Measurements from ENCODE around the gene ADAMTS14. TPM values are rescaled to one million over a fixed set of nuclear protein-coding genes. Genes with fewer than 3 reads are reported as not detected.
"Not testable (repeated sequence)": the region's sequence is repeated elsewhere in the genome, so short reads cannot be mapped to it uniquely, and the experiment has no call there.

The ADAMTS14 gene, protein sequence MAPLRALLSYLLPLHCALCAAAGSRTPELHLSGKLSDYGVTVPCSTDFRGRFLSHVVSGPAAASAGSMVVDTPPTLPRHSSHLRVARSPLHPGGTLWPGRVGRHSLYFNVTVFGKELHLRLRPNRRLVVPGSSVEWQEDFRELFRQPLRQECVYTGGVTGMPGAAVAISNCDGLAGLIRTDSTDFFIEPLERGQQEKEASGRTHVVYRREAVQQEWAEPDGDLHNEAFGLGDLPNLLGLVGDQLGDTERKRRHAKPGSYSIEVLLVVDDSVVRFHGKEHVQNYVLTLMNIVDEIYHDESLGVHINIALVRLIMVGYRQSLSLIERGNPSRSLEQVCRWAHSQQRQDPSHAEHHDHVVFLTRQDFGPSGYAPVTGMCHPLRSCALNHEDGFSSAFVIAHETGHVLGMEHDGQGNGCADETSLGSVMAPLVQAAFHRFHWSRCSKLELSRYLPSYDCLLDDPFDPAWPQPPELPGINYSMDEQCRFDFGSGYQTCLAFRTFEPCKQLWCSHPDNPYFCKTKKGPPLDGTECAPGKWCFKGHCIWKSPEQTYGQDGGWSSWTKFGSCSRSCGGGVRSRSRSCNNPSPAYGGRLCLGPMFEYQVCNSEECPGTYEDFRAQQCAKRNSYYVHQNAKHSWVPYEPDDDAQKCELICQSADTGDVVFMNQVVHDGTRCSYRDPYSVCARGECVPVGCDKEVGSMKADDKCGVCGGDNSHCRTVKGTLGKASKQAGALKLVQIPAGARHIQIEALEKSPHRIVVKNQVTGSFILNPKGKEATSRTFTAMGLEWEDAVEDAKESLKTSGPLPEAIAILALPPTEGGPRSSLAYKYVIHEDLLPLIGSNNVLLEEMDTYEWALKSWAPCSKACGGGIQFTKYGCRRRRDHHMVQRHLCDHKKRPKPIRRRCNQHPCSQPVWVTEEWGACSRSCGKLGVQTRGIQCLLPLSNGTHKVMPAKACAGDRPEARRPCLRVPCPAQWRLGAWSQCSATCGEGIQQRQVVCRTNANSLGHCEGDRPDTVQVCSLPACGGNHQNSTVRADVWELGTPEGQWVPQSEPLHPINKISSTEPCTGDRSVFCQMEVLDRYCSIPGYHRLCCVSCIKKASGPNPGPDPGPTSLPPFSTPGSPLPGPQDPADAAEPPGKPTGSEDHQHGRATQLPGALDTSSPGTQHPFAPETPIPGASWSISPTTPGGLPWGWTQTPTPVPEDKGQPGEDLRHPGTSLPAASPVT
- 0.31 TPM in 1 of 2 replicates, not detected in the other for total RNA-seq (2014; rRNA removed; shearing (Covaris generic))

GRCh38 chr10:70672165-70673042, at the start of gene ADAMTS14:
TSS of gene ADAMTS14 (plus strand) at chr10:70672506. CDS start at chr10:70672803, 297 bp downstream.
- DNase-seq (ENCODE audit: low spot score), result peak; percentile 60

GRCh38 chr10:70622541-70622940, 49.8 kb upstream of the ADAMTS14 start:
- no peak for DNase-seq (ENCODE audit: low spot score)

DNA sequence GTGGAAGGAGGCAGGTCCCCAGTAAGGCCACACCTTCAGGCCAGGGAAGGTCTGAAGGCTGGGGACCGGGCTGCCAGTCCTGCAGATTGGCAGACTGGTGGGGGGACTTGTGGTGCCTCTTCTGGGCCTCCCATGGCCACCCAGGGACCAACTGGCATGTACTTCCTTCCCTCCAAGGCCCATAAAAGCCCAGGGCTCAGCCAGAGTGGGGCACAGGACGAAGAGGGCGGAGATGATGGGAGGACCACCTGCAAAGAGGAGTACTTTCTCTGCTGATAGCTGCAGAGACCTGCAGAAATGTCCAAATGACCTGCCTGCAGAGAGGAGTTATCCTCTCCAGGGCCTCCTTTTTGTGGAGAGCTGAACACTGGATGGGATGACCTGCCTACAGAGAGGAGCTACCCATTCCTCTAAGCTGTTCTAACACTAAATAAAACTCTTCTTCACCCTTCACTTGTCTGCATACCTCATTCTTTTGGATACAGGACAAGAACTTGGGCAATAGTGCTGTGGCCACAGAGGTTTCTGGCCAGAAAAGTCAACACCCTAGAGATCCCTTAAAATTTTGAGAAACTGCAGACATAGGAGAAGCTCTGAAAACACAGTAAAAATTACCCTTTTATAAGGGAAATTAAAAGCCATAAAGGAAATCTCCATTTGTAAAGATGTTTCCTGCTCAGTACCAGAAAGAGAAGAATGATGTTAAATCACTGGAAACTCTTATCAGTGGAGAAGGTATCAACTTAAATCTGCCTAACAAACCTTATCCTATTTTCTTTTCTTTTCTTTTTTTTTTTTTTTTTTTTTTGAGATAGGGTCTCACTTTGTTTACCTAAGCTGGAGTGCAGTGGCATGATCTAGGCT, 49.1 kb upstream of the ADAMTS14 start:
- DNase-seq (ENCODE audit: low spot score), result no peak

DNA sequence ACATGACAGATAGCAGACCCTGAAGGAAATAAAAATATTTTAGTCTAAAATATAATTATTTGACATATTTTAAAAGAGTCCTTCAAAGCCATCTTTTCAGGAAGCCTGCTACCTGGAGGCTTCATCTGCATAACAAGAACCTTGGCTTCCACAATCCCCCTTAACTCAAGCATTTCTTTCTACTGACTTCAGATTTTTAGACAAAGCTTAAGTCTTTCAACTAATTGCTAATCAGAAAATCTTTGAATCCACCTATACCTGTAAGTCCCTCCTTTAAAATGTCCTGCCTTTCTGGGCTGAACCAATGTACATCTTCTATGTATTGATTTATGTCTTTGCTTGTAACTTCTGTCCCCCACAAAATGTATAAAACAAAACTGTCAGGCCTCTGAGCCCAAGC, 46.2 kb upstream of the ADAMTS14 start:
- no peak for DNase-seq (ENCODE audit: low spot score)

DNA sequence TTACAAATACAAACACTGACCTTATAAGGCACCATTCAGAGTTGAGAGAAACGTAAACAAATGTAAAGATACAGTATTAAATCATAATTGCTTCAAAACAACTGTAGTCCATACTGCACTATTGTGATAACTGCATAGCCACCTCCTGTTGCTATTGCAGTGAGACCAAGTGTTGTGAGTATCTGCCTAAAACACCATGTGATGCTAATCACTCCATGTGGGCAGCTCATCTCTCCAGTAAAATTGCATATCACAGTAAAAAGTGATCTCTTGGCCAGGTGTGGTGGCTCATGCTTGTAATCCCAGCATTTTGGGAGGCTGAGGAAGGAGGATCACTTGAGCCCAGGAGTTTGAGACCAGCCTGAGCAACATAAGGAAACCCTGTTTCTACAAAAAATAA, 43.0 kb upstream of the ADAMTS14 start:
- DNase-seq (ENCODE audit: low spot score), result no peak

GRCh38 chr10:70631735-70632134, 40.6 kb upstream of the ADAMTS14 start:
- DNase-seq (ENCODE audit: low spot score), result not testable (repeated sequence)

GRCh38 chr10:70634011-70634410, 38.3 kb upstream of the ADAMTS14 start:
- DNase-seq (ENCODE audit: low spot score), result peak; percentile 39

- not testable (repeated sequence) for DNase-seq (ENCODE audit: low spot score)
These were observed 37.8 kb upstream of the ADAMTS14 start for GRCh38 chr10:70634515-70634914.

DNA sequence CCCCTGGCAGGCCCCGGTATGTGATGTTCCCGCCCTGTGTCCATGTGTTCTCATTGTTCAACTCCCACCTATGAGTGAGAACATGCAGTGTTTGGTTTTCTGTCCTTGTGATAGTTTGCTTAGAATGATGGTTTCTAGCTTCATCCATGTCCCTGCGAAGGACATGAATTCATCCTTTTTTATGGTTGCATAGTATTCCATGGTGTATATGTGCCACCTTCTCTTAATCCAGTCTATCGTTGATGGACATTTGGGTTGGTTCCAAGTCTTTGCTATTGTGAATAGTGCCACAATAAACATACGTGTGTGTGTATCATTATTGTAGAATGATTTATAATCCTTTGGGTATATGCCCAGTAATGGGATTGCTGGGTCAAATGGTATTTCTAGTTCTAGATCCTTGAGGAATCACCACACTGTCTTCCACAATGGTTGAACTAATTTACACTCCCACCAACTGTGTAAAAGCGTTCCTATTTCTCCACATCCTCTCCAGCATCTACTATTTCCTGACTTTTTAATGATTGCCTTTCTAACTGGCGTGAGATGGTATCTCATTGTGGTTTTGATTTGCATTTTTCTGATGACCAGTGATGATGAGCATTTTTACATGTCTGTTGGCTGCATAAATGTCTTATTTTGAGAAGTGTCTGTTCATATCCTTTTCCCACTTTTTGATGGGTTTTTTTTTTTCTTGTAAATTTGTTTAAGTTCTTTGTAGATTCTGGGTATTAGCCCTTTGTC, 32.5 kb upstream of the ADAMTS14 start:
- DNase-seq (ENCODE audit: low spot score), result not testable (repeated sequence)

- DNase-seq (ENCODE audit: low spot score), result not testable (repeated sequence)
These were observed 29.0 kb upstream of the ADAMTS14 start for GRCh38 chr10:70643272-70643671.

GRCh38 chr10:70644959-70645358, 27.3 kb upstream of the ADAMTS14 start:
- DNase-seq (ENCODE audit: low spot score), result not testable (repeated sequence)

- no peak for DNase-seq (ENCODE audit: low spot score)
These were observed 25.2 kb upstream of the ADAMTS14 start for GRCh38 chr10:70647086-70647485.

DNA sequence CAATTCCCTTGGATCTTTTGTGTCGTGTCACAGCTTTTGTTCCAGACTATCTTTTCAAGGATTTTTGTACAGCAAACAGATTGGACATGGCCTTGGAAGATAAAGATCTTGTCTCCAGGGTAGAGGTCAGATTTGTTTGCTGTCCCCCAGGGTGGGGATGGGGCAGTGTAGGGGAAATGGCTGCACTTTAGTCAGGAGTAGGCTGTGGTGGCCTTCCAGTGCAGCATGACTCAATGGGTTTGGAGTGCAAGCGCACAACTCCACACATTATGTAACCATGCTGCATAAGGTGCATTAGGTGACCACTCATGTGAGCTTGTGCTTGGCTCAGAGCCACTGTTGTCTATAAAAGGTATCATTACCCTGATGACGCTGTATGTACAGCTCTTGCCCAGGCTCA, 23.9 kb upstream of the ADAMTS14 start:
- no peak for DNase-seq (ENCODE audit: low spot score)

- peak; percentile 96 for DNase-seq (ENCODE audit: low spot score)
These were observed 22.8 kb upstream of the ADAMTS14 start for GRCh38 chr10:70649526-70649925.

GRCh38 chr10:70650104-70650503, 22.2 kb upstream of the ADAMTS14 start:
- DNase-seq (ENCODE audit: low spot score), result no peak

- DNase-seq (ENCODE audit: low spot score), result no peak
These were observed 21.6 kb upstream of the ADAMTS14 start for GRCh38 chr10:70650718-70651117.

- DNase-seq (ENCODE audit: low spot score), result no peak
These were observed 20.6 kb upstream of the ADAMTS14 start for GRCh38 chr10:70651661-70652060.

DNA sequence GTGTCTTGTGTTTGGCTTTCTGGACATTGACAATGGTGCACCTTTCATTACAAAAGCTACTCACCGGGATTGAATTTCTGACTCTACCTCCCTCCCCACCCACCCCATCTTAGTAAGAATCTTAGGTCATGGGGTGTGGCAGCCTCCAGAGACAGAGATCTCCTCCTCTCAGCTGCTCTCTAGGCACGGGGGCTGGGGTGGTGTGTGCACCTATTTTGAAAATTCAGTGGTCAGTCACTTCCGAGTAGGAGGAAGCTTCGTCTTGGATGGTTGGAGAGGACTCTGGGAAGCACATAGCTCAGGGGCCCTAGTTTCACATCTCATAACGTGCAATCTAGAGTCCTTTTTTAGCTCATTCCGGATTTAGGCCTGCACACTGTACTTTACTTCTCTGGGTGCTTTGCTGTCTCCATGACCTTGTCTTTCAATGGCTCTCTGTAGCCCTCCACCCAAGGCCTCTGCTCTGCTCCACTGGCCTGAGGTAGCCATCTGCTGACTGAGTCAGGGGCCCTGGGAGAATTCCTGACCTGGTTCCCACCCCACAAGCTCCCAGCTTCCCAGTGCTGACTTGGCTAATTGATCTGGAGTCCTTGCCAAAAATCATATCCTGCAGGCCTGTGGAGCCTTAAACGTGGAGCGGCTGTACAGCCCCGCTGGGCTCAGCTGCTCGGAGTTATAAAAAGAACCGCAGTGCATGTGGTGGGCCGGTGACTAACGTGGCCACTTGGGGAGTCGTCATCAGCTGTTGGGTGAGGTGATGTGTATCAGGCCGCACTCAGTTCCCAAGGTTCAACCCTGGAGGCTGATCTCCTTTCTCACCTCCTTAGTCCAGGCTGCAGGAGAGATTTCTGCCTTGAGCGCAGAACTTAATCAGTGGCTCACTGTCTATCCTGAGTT, 19.3 kb upstream of the ADAMTS14 start:
- DNase-seq (ENCODE audit: low spot score), result peak; percentile 96

Measured in A172 (cell line).